ENCODE measurements around the gene ITSN1.

- TF ChIP-seq CTCF (IDR thresholded peaks at IDR 0.05), result no peak
- no peak for TF ChIP-seq POLR2AphosphoS5 (IDR thresholded peaks at IDR 0.05; ENCODE audit: low read depth, low read length)
- no peak for TF ChIP-seq TCF7L2 (IDR thresholded peaks at IDR 0.05; ENCODE audit: low read depth, low read length)
- TF ChIP-seq SIN3A (IDR thresholded peaks at IDR 0.05; ENCODE audit: borderline replicate concordance, insufficient read depth, low read depth, low read length), result no peak
- TF ChIP-seq REST (IDR thresholded peaks at IDR 0.05; ENCODE audit: insufficient read depth in 1 of 2, low read depth in 2 of 2, low read length in 1 of 2), result no peak
Measured at GRCh38 chr21:33673473-33673872, 31.2 kb downstream of the ITSN1 start.
